Naive thymus-derived CD8-positive, alpha-beta T cell (primary cell): Measurements from ENCODE around the gene CHTOP. TPM values are rescaled to one million over a fixed set of nuclear protein-coding genes. Genes with fewer than 3 reads are reported as not detected.
"Not testable (repeated sequence)": the region's sequence is repeated elsewhere in the genome, so short reads cannot be mapped to it uniquely, and the experiment has no call there.

Source experiments
- ATAC-seq, 2 donors: fragments of 150-1000 bp; cut with Tn5 transposase in 1 of 2; sonication (Bioruptor Pico), chemical (Tn5 transposase) in 1 of 2; 1 replicate in 1 of 2; 2 replicates in 1 of 2; pipeline ENCODE4 v1.10.0; 2021; ENCODE audit warnings: mild to moderate bottlenecking in 2 of 2, moderate library complexity in 2 of 2
- POLR2A ChIA-PET: fragments of 350-600 bp; sonication (Branson Sonifier 250); formaldehyde crosslinking; loops from one replicate; lab custom pipeline; 2021; ENCODE audit warnings: antibody characterized with exemption; lab: Charles Lee
- DNase-seq, 10 donors: peaks; one replicate each; pipeline versions ENCODE4 v3.0.0 to v3.0.0-alpha.2; 2020 to 2022
- H3K27ac Mint-ChIP-seq, 10 donors: one replicate each; pipeline ENCODE4 v1.8.0; 2020 to 2022; ENCODE audit warnings: mild to moderate bottlenecking in 10 of 10, mixed read lengths in 10 of 10, moderate library complexity in 4 of 10, inconsistent platforms in 1 of 10
- H3K27me3 Mint-ChIP-seq, 5 donors: one replicate each; pipeline ENCODE4 v1.8.0; 2021 to 2022; ENCODE audit warnings: mixed read lengths in 5 of 5
- H3K36me3 Mint-ChIP-seq, 3 donors: one replicate each; pipeline ENCODE4 v1.8.0; 2020 to 2022; ENCODE audit warnings: mixed read lengths in 3 of 3, mild to moderate bottlenecking in 2 of 3, inconsistent platforms in 1 of 3
- H3K4me1 Mint-ChIP-seq, 4 donors: one replicate each; pipeline ENCODE4 v1.8.0; 2021 to 2022; ENCODE audit warnings: mixed read lengths in 4 of 4
- H3K4me3 Mint-ChIP-seq, 10 donors: one replicate each; pipeline ENCODE4 v1.8.0; 2020 to 2022; ENCODE audit warnings: mild to moderate bottlenecking in 10 of 10, mixed read lengths in 10 of 10, moderate library complexity in 6 of 10, inconsistent platforms in 1 of 10
- H3K9me3 Mint-ChIP-seq, 9 donors: one replicate each; pipeline ENCODE4 v1.8.0; 2020 to 2022; ENCODE audit warnings: mixed read lengths in 9 of 9, mild to moderate bottlenecking in 3 of 9, inconsistent platforms in 1 of 9, moderate library complexity in 1 of 9
- polyA plus RNA-seq, 3 donors: library from polyadenylated mRNA; unstranded; fragments of 300-500 nt; fragmentation: Illumina TruSeq; gene quantifications; one replicate each; pipeline ENCODE4 v1.2.3, GENCODE V29; 2021
- total RNA-seq, 8 experiments: library from RNA in 2 of 8; stranded (reverse) in 2 of 8; gene quantifications; one replicate each; pipeline ENCODE4 v1.2.3 and lab custom pipeline; 2021 to 2026

CHTOP gene
- total RNA-seq (100 to 1,000 TPM; 152 to 155 TPM), polyA plus RNA-seq (10 to 100 TPM; 45.2 to 74.7 (median 48.8) TPM), total RNA-seq (lab: John Stamatoyannopoulos, UW) (130 to 161 (median 146) reads per million in 6 experiments)

- H3K27ac Mint-ChIP-seq, result peak within 1 kb of the TSS; percentile 98 to 100 (median 100)
- H3K27me3 Mint-ChIP-seq, result no peaks in the 10 kb centered on the region
- peaks cover 9 to 42% (median 10%) of the 10 kb centered on the region in 3 donors for H3K36me3 Mint-ChIP-seq
- peak; percentile 87 to 89 for ATAC-seq
- DNase-seq, result peak; percentile 87 to 99 (median 96)
- peaks cover 12 to 47% (median 39%) of the 10 kb centered on the region in 4 donors for H3K4me1 Mint-ChIP-seq
- POLR2A ChIA-PET, result interaction anchor here (0.6 to 3.2 kb wide), 33 partner anchors 10 to 1349 kb away, joined by 3 to 85 read pairs (median 5); partner anchors contain the start of genes CREB3L4, FLAD1, ILF2 and INTS3
- no peaks in the 10 kb centered on the region for H3K9me3 Mint-ChIP-seq
- peak within 1 kb of the TSS; percentile 94 to 100 (median 100) for H3K4me3 Mint-ChIP-seq
Measured at GRCh38 chr1:153633754-153634665, at the start of gene CHTOP. Gene CHTOP (plus strand): TSS chr1:153634066. CDS start chr1:153636589, 2,523 bp downstream.

DNA sequence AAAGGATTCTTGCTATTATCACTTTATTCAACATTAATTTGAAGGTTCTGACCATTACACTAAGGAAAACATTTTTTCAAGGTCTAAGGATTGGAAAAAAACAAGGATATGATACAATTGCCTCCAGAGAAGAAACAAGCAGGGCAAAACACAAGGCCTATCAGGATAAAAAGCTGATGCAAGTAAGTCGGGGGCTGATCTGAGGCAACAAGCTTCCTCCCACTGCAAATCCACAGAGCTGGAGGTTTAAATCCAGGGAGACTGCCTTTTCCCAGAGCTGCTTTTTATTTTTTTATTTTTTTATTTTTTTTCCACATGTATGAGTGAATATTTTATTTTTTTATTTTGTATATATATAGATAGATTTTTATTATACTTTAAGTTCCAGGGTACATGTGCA lies 48.9 kb upstream of the CHTOP start:
- no peaks in the 10 kb centered on the region for H3K36me3 Mint-ChIP-seq
- DNase-seq, result no peak
- peaks cover 0 to 8% (median 3%) of the 10 kb centered on the region in 5 donors for H3K27me3 Mint-ChIP-seq
- H3K27ac Mint-ChIP-seq, result no peak overlapping the region
- ATAC-seq, result no peak
- no peaks in the 10 kb centered on the region for H3K4me1 Mint-ChIP-seq
- H3K4me3 Mint-ChIP-seq, result no peak overlapping the region
- POLR2A ChIA-PET, result no interaction called here
- H3K9me3 Mint-ChIP-seq, result no peaks in the 10 kb centered on the region

DNA sequence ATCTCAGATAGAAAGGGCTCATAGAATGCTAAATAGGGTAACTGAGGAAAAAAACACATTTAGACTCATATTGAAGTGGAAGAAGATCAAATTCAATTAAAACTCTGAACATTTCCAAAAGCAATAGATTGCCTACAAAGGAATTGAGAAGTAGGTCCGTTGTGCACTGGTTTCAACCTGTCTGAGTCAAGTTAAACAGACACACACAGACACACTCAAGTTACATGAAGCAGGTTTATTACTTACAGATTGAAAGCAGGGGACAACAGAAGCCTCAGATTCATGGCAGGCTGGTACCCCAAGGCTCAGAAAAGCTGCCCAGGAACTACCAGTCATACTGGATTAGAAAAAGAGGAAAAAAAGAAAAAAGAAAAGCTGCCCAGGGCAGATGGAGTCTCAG lies 47.5 kb upstream of the CHTOP start:
- no peaks in the 10 kb centered on the region for H3K9me3 Mint-ChIP-seq
- POLR2A ChIA-PET, result interaction anchor here (0.6 to 0.8 kb wide), 2 partner anchors 41 to 1865 kb away, joined by 3 read pairs; partner anchors contain the start of gene S100A13
- H3K4me3 Mint-ChIP-seq, result no peak overlapping the region
- no peaks in the 10 kb centered on the region for H3K4me1 Mint-ChIP-seq
- peak overlapping the region in 1 of 10 donors; percentile 20 for H3K27ac Mint-ChIP-seq
- peaks cover 0 to 8% (median 3%) of the 10 kb centered on the region in 5 donors for H3K27me3 Mint-ChIP-seq
- DNase-seq (no peak), ATAC-seq (no peak)
- H3K36me3 Mint-ChIP-seq, result no peaks in the 10 kb centered on the region

DNA sequence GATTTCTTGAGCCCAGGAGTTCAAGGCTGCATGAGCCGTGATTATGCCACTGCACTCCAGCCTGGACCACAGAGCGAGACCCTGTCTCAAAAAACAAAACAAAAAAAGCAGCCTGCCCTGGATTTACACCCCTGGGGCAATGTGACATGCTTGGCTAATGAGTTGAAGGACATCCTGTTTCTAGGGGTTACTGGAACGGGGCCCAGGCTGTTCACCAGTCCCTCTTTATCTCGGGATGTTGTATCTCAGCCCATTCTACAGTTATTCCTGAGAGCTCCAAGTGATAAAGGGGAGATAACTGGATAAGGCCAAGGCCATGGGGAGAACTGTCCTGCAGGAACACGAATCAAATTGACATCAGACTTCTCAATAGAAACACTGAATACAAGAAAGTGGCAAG lies 46.6 kb upstream of the CHTOP start:
- no peak for DNase-seq
- no peak for ATAC-seq
- Mint-ChIP-seq H3K27ac (no peak overlapping the region), H3K4me1 (no peaks in the 10 kb centered on the region), H3K27me3 (peaks cover 0 to 8% (median 3%) of the 10 kb centered on the region in 5 donors), H3K4me3 (no peak overlapping the region), H3K36me3 (no peaks in the 10 kb centered on the region), H3K9me3 (no peaks in the 10 kb centered on the region)
- POLR2A ChIA-PET, result no interaction called here

GRCh38 chr1:153588033-153588432 lies 45.8 kb upstream of the CHTOP start:
- H3K9me3 Mint-ChIP-seq, H3K27me3 Mint-ChIP-seq, H3K27ac Mint-ChIP-seq, DNase-seq, H3K4me1 Mint-ChIP-seq, H3K4me3 Mint-ChIP-seq, H3K36me3 Mint-ChIP-seq, ATAC-seq: not testable (repeated sequence)
- POLR2A ChIA-PET, result interaction anchor here (0.7 kb wide), 1 partner anchor 12 kb away, joined by 3 read pairs; no protein-coding TSS in a partner anchor

- ATAC-seq, result no peak
- Mint-ChIP-seq H3K27ac (no peak overlapping the region), H3K9me3 (no peaks in the 10 kb centered on the region), H3K4me3 (no peak overlapping the region), H3K4me1 (no peaks in the 10 kb centered on the region), H3K27me3 (peaks cover 0 to 8% (median 3%) of the 10 kb centered on the region in 5 donors), H3K36me3 (no peaks in the 10 kb centered on the region)
- DNase-seq, result no peak
- POLR2A ChIA-PET, result interaction anchor here (0.7 kb wide), 1 partner anchor 13 kb away, joined by 3 read pairs; no protein-coding TSS in a partner anchor
Measured at GRCh38 chr1:153588482-153588881, 45.4 kb upstream of the CHTOP start.

DNA sequence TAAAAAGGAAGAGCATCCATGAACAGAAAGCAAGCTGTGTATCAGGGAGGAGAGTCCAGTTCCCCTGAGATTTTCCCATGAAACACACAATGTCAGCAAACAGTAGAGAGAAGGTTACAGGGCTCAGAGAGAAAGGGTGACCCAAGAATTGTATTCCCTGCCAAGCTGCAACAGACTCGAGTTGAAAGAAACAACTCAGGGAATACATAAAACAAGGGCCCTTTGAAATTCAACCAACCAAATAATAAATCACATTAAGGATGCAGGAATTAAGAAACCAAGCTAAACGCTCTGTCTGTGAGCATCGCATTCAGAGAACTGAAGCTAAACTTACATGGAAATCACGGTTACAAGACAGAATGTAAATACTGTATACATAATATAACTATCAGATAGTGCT lies 41.1 kb upstream of the CHTOP start:
- Mint-ChIP-seq H3K27ac (no peak overlapping the region), H3K36me3 (no peaks in the 10 kb centered on the region), H3K4me3 (no peak overlapping the region), H3K27me3 (peaks cover 0 to 2% (median 0%) of the 10 kb centered on the region in 5 donors), H3K9me3 (no peaks in the 10 kb centered on the region), H3K4me1 (peaks cover 0 to 7% (median 1%) of the 10 kb centered on the region in 4 donors)
- ATAC-seq, result no peak
- DNase-seq, result no peak
- POLR2A ChIA-PET, result no interaction called here

DNA sequence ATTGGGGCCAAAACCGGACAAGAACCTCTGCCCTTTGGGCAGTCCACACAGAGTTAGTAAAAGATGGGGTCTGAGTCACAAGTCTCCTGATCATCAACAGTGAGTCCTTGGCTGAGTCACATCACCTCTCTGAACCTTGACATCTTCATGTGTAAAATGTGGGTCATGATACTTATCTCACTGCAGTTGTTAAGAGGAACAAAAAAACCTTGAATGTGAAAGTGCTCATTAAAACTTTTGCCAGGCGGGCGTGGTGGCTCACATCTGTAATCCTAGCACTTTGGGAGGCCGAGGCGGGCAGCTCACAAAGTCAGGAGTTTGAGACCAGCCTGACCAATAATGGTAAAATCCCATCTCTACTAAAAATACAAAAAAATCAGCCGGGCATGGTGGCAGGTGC lies 36.7 kb upstream of the CHTOP start:
- no peak for ATAC-seq
- no peak for DNase-seq
- Mint-ChIP-seq H3K4me1 (peaks cover 5 to 32% (median 14%) of the 10 kb centered on the region in 4 donors), H3K9me3 (no peaks in the 10 kb centered on the region), H3K4me3 (no peak overlapping the region), H3K27ac (peak overlapping the region in 2 of 10 donors; percentile 78 to 84), H3K27me3 (no peaks in the 10 kb centered on the region), H3K36me3 (no peaks in the 10 kb centered on the region)
- POLR2A ChIA-PET, result no interaction called here

DNA sequence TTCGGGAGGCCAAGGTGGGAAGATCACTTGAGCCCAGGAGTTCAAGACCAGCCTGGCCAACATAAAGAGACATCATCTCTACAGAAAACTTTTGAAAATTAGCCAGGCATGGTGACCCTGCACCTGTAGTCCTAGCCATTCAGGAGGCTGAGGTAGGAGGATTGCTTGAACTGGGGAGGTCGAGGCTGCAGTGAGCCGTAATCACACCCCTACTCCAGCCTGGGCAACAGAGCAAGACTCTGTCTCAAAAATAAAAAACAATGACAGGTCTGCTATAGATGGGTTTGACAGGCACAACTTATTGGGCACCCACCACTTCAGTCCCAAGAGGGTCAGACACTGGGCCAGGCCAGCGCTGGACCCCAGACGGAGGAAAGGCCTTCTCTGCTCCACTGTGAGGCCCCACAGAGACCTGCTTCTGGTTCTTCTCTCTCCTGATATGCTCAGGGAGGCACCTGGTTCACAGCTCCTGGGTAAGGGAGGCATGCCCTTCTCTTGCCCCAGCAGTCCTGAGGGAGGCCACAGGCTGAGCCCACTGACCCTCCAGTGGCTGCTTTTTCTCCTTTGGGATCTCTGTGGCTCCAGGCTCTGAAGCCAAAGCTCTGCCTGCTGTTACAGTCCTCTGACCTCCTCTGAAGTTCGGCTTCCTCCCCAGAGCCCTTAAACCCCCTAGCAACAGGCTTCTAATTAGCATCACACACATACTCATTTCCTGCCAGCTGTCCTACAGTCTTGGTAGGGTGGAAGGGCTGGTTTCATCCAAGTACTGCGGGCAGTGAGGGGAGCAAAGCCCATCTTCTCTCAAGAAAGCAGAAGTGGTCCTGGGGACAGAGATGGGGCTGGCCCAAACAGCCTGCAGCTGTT lies 35.3 kb upstream of the CHTOP start:
- peak in 3 of 10 donors; percentile 22 to 28 (median 25) for DNase-seq
- H3K4me1 Mint-ChIP-seq, result peaks cover 5 to 38% (median 19%) of the 10 kb centered on the region in 4 donors
- peak; percentile 91 to 92 for ATAC-seq
- no peaks in the 10 kb centered on the region for H3K9me3 Mint-ChIP-seq
- no peaks in the 10 kb centered on the region for H3K27me3 Mint-ChIP-seq
- POLR2A ChIA-PET, result interaction anchor here (1.3 kb wide), 1 partner anchor 35 kb away, joined by 5 read pairs; the partner anchor contains the start of gene CHTOP
- no peaks in the 10 kb centered on the region for H3K36me3 Mint-ChIP-seq
- H3K27ac Mint-ChIP-seq, result peak overlapping the region in 9 of 10 donors; percentile 1 to 81 (median 73)
- no peak overlapping the region for H3K4me3 Mint-ChIP-seq

- H3K36me3 Mint-ChIP-seq, result no peaks in the 10 kb centered on the region
- POLR2A ChIA-PET, result interaction anchor here (0.6 kb wide), 1 partner anchor 23 kb away, joined by 4 read pairs; no protein-coding TSS in a partner anchor
- no peak overlapping the region for H3K4me3 Mint-ChIP-seq
- no peak overlapping the region for H3K27ac Mint-ChIP-seq
- H3K27me3 Mint-ChIP-seq, result no peaks in the 10 kb centered on the region
- DNase-seq (no peak), ATAC-seq (no peak)
- no peaks in the 10 kb centered on the region for H3K9me3 Mint-ChIP-seq
- H3K4me1 Mint-ChIP-seq, result peaks cover 5 to 38% (median 19%) of the 10 kb centered on the region in 4 donors
Measured at GRCh38 chr1:153599847-153600246, 34.0 kb upstream of the CHTOP start.

DNA sequence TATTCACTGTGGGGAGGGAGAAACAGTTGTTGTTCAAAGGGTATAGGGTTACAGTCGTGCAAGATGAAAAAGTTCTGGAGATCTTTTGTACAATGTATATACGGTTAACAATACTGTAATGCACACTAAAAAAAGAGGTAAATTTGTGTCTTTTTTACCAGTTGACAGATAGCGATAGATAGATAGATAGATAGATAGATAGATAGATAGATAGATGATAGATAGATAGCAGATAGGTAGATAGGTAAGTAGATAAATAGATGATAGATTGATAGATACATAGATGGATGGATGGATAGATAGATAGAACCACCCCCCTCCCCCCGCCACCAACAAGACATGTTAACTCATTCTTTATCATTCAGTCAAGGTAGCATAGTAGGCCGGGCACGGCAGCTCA lies 31.1 kb upstream of the CHTOP start:
- Mint-ChIP-seq H3K4me1 (peaks cover 5 to 30% (median 18%) of the 10 kb centered on the region in 4 donors), H3K36me3 (no peaks in the 10 kb centered on the region), H3K4me3 (no peak overlapping the region), H3K9me3 (no peaks in the 10 kb centered on the region), H3K27me3 (no peaks in the 10 kb centered on the region), H3K27ac (peak overlapping the region in 2 of 10 donors; percentile 9 to 39)
- POLR2A ChIA-PET, result no interaction called here
- DNase-seq, result no peak
- no peak for ATAC-seq

DNA sequence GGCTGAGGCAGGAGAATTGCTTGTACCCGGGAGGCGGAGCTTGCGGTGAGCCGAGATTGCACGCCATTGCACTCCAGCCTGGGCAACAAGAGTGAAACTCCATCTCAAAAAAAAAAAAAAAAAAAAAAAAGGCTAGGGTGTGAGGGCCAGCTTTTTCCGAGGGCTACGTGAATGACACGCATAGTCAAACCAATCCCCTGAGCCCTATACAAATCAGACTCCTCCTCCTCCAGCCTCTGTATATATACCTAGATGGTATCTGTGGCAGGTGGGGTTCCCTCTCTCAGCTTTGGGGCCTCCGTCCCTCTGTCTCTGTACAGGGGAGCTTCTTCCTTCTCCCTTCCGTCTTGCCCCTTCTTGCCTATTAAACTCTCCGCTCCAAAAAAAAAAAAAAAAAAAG lies 27.7 kb upstream of the CHTOP start:
- H3K27ac Mint-ChIP-seq, result no peak overlapping the region
- peaks cover 0 to 11% (median 7%) of the 10 kb centered on the region in 4 donors for H3K4me1 Mint-ChIP-seq
- POLR2A ChIA-PET, result no interaction called here
- no peaks in the 10 kb centered on the region for H3K27me3 Mint-ChIP-seq
- H3K4me3 Mint-ChIP-seq, result no peak overlapping the region
- no peak for DNase-seq
- H3K9me3 Mint-ChIP-seq, result no peaks in the 10 kb centered on the region
- ATAC-seq, result no peak
- no peaks in the 10 kb centered on the region for H3K36me3 Mint-ChIP-seq
